ENCODE measurements around the gene NOL7.

The NOL7 gene

DNA sequence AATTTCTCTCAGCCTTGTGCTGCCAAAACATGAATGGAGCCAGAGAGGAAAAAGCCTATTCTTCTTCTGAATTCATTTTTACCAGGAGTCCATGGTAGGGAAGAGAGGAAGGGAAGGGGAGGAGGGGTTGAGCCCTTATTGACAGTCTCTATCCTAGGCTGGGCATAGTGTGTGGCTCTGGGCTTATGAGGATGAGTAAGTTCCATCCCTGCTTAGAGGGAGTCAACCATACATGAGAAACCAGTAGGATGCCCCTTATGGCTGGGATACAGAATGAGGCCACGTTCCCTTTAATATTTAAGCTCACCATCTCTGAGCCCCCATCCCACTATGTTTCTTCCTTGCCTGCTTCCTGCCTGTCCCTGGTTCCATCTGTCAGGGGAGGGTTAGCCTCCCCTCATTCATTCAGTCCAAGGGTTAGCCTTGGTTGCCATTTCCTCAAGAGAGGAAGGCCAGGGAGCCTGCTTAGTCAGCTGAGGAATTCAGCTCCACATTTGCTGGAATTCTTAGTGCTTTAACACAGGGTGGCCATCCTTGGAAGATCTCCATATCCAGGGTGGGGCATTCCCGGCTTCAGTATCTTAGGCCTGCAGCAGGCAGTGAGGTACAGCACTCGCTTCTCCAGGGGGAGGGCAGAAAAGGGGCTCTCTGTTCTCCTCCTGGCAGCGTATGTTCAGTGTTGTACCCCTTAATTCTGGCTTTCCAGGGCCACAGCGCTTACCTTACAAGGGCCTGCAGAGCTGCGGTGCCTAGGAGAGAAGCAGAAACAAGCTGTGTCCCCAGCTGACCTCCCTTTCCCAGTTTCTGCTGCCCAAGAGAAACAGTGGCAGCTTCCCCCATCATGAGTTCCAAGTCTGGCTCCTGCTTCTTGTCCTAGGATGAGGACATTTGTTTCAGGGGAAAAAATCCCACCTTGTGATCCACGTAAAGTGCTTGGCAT, 28.3 kb upstream of the NOL7 start:
- TF ChIP-seq ZNF274 (IDR thresholded peaks at IDR 0.05; ENCODE audit: low read depth, low read length) (no peak), YY1 (IDR thresholded peaks at IDR 0.05; ENCODE audit: insufficient read depth, insufficient read length) (no peak), SUZ12 (IDR thresholded peaks at IDR 0.05; ENCODE audit: extremely low read depth, insufficient read depth, insufficient read length) (no peak)
- H3K27me3 ChIP-seq (ENCODE audit: insufficient read depth, insufficient read length): no peaks in the 10 kb centered on the region
- H3K9me3 ChIP-seq (ENCODE audit: insufficient read depth, low read length): no peaks in the 10 kb centered on the region
- peaks cover 37% of the 10 kb centered on the region for H3K36me3 ChIP-seq (ENCODE audit: insufficient read depth, insufficient read length, low read length)
- no peaks in the 10 kb centered on the region for H3K4me1 ChIP-seq (ENCODE audit: insufficient read depth, insufficient read length)
- DNase-seq (ENCODE audit: low read depth, low spot score): no peak
- no peak overlapping the region for H3K9ac ChIP-seq (ENCODE audit: insufficient read length, low read depth)
- H3K4me3 ChIP-seq (ENCODE audit: insufficient read length, low read depth): no peak overlapping the region

DNA sequence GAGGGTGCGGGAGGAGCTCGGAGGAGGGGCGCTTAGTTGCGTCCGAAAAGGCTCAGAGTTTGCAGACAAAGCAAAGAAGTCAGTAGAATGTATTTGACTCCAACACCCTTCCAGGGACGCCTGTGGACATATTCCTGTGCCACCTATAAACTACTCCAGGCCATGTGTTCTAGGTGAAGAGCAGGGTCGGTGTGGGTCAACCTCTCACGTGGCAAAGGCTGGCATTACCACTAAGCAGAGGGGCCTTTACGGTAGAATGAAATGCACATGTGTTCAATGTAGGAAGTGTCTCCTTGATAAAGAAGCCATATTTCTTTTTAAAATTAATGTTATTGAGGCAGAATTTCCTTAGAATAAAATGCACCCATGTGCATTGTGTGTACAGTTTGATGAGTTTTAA, 25.3 kb upstream of the NOL7 start:
- H3K36me3 ChIP-seq (ENCODE audit: insufficient read depth, insufficient read length, low read length): peaks cover 48% of the 10 kb centered on the region
- DNase-seq (ENCODE audit: low read depth, low spot score): no peak
- no peaks in the 10 kb centered on the region for H3K27me3 ChIP-seq (ENCODE audit: insufficient read depth, insufficient read length)

DNA sequence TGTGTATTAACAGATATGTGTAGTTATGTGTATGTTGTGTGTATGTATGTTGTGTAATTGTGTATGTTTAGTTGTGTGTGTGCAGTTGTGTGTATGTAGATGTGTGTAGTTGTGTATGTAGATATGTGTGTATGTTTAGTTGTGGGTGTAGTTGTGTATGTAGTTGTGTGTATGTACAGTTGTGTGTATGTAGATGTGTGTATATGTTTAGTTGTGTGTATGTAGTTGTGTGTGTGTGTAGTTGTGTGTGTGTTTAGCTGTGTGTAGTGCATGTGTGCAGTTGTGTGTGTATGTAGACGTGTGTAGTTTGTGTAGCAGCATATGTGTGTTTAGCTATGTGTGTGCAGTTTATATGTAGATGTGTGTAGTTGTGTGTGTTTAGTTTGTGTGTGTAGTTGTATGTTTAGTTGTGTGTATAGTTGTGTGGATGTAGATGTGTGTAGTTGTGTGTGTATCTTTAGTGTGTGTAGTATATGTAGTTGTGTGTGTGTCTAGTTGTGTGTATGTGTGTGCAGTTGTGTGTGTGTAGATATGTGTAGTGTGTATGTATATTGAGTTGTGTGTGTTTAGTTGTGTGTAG, 24.5 kb upstream of the NOL7 start:
- DNase-seq (ENCODE audit: low read depth, low spot score): no peak
- Histone ChIP-seq H3K4me1 (ENCODE audit: insufficient read depth, insufficient read length) (no peaks in the 10 kb centered on the region), H3K36me3 (ENCODE audit: insufficient read depth, insufficient read length, low read length) (peaks cover 50% of the 10 kb centered on the region), H3K4me3 (ENCODE audit: insufficient read length, low read depth) (no peak overlapping the region), H3K9ac (ENCODE audit: insufficient read length, low read depth) (no peak overlapping the region), H3K27me3 (ENCODE audit: insufficient read depth, insufficient read length) (no peaks in the 10 kb centered on the region), H3K9me3 (ENCODE audit: insufficient read depth, low read length) (no peaks in the 10 kb centered on the region)
- TF ChIP-seq ZNF274 (IDR thresholded peaks at IDR 0.05; ENCODE audit: low read depth, low read length) (no peak), YY1 (IDR thresholded peaks at IDR 0.05; ENCODE audit: insufficient read depth, insufficient read length) (no peak), SUZ12 (IDR thresholded peaks at IDR 0.05; ENCODE audit: extremely low read depth, insufficient read depth, insufficient read length) (no peak)

More for the DNA sequence above, 25.3 kb upstream of the NOL7 start:
- TF ChIP-seq YY1 (IDR thresholded peaks at IDR 0.05; ENCODE audit: insufficient read depth, insufficient read length) (no peak), SUZ12 (IDR thresholded peaks at IDR 0.05; ENCODE audit: extremely low read depth, insufficient read depth, insufficient read length) (no peak)
- no peak overlapping the region for H3K4me3 ChIP-seq (ENCODE audit: insufficient read length, low read depth)
- no peaks in the 10 kb centered on the region for H3K9me3 ChIP-seq (ENCODE audit: insufficient read depth, low read length)
- H3K4me1 ChIP-seq (ENCODE audit: insufficient read depth, insufficient read length): no peaks in the 10 kb centered on the region
- no peak overlapping the region for H3K9ac ChIP-seq (ENCODE audit: insufficient read length, low read depth)

DNA sequence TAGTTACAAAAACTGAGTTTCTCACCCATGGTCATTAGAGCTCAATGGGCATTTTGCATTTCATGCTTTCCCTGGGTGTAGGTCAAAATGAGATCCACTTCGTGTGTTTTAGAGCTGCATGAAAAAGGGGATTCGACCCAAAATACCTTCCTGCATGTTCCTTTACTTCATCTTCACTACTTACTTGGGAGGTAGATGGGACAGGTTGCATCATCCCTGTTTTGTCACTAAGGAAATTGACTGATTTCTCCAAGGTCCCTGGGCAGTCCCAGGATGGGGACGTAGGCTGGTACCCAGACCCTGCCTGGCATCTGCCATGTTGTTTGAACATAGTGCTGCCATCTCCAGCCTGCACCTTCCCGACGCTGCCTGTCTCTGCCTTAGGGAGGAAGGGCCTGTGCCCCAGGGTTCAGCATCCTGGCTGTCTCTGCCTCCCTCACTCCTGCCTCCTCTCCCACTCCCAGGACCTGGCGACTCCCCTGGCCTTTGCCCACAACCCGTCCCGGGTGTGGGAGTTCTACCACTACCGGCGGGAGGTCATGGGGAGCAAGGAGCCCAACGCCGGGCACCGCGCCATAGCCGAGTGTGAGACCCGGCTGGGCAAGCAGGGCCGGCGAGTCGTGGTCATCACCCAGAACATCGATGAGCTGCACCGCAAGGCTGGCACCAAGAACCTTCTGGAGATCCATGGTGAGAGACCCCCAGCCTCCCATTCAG, 23.8 kb upstream of the NOL7 start:
- H3K4me3 ChIP-seq (ENCODE audit: insufficient read length, low read depth): no peak overlapping the region
- no peak for DNase-seq (ENCODE audit: low read depth, low spot score)
- no peaks in the 10 kb centered on the region for H3K9me3 ChIP-seq (ENCODE audit: insufficient read depth, low read length)
- H3K36me3 ChIP-seq (ENCODE audit: insufficient read depth, insufficient read length, low read length): peaks cover 54% of the 10 kb centered on the region
- H3K4me1 ChIP-seq (ENCODE audit: insufficient read depth, insufficient read length): no peaks in the 10 kb centered on the region
- H3K9ac ChIP-seq (ENCODE audit: insufficient read length, low read depth): no peak overlapping the region
- TF ChIP-seq ZNF274 (IDR thresholded peaks at IDR 0.05; ENCODE audit: low read depth, low read length): no peak
- no peak for TF ChIP-seq SUZ12 (IDR thresholded peaks at IDR 0.05; ENCODE audit: extremely low read depth, insufficient read depth, insufficient read length)
- TF ChIP-seq YY1 (IDR thresholded peaks at IDR 0.05; ENCODE audit: insufficient read depth, insufficient read length): no peak
- H3K27me3 ChIP-seq (ENCODE audit: insufficient read depth, insufficient read length): no peaks in the 10 kb centered on the region

DNA sequence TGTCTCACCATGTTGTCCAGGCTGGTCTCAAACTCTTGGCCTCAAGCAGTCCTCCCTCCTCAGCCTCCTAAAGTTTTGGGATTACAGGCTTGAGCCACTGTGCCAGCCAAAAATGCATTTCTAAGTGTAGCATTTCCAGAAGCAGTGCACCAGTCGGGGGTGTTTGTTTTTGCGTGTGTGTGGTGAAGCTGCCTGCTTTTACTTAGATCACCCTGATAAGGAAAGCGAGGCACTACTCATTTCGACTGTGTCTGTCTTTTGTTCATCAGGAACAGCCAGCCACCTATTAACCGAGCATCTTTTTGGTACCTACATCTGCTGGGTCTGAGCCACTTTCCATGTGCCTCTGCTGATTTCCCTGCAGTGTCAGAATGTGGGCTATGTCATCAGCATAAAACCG, 22.0 kb upstream of the NOL7 start:
- H3K9ac ChIP-seq (ENCODE audit: insufficient read length, low read depth): no peak overlapping the region
- H3K4me3 ChIP-seq (ENCODE audit: insufficient read length, low read depth): no peak overlapping the region
- H3K4me1 ChIP-seq (ENCODE audit: insufficient read depth, insufficient read length): no peaks in the 10 kb centered on the region
- no peak for TF ChIP-seq SUZ12 (IDR thresholded peaks at IDR 0.05; ENCODE audit: extremely low read depth, insufficient read depth, insufficient read length)
- no peak for TF ChIP-seq YY1 (IDR thresholded peaks at IDR 0.05; ENCODE audit: insufficient read depth, insufficient read length)
- TF ChIP-seq ZNF274 (IDR thresholded peaks at IDR 0.05; ENCODE audit: low read depth, low read length): no peak
- no peaks in the 10 kb centered on the region for H3K27me3 ChIP-seq (ENCODE audit: insufficient read depth, insufficient read length)
- H3K36me3 ChIP-seq (ENCODE audit: insufficient read depth, insufficient read length, low read length): peaks cover 47% of the 10 kb centered on the region
- no peaks in the 10 kb centered on the region for H3K9me3 ChIP-seq (ENCODE audit: insufficient read depth, low read length)
- no peak for DNase-seq (ENCODE audit: low read depth, low spot score)

DNA sequence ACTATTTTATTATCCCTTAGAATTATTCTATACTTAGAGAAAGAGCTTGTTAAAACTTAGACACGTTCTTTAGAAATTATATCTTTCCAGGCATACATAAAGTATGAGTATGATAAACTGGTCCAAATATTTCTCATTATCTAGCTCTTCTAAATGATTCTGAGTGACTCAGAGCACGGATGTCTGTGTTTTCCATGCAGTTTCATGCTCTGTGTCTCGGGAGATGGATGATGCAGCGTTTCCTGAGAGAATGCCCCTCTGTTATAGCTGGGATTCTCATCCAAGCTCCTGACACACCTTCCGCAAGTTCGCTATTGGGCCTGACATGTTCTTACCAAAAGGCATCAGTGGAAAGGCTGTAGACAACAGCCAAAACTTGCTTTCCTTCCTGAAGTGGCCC, 21.4 kb upstream of the NOL7 start:
- Histone ChIP-seq H3K27me3 (ENCODE audit: insufficient read depth, insufficient read length) (no peaks in the 10 kb centered on the region), H3K9ac (ENCODE audit: insufficient read length, low read depth) (no peak overlapping the region), H3K4me1 (ENCODE audit: insufficient read depth, insufficient read length) (no peaks in the 10 kb centered on the region), H3K9me3 (ENCODE audit: insufficient read depth, low read length) (no peaks in the 10 kb centered on the region), H3K36me3 (ENCODE audit: insufficient read depth, insufficient read length, low read length) (peaks cover 53% of the 10 kb centered on the region), H3K4me3 (ENCODE audit: insufficient read length, low read depth) (no peak overlapping the region)
- no peak for DNase-seq (ENCODE audit: low read depth, low spot score)
- TF ChIP-seq YY1 (IDR thresholded peaks at IDR 0.05; ENCODE audit: insufficient read depth, insufficient read length) (no peak), ZNF274 (IDR thresholded peaks at IDR 0.05; ENCODE audit: low read depth, low read length) (no peak), SUZ12 (IDR thresholded peaks at IDR 0.05; ENCODE audit: extremely low read depth, insufficient read depth, insufficient read length) (no peak)

DNA sequence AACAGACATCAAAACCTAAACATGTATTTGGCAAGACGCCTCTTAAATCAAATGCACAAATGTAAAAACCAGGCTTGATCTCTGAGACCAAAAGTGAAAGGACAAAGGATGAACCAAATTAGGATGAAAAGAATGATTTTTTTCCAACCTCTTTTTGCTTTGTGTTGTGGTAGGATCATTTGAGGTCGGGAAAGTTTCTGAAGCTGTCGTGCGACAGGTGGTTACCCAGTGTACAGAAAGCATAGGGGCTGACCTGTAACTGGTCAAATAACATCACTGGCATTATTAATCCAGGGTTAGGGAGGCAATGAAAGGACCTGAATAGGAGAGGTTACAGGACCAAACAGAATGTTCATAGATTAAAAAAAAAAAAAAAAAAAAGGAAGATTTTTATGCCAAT, 18.1 kb upstream of the NOL7 start:
- H3K27me3 ChIP-seq (ENCODE audit: insufficient read depth, insufficient read length): no peaks in the 10 kb centered on the region
- H3K9ac ChIP-seq (ENCODE audit: insufficient read length, low read depth): no peak overlapping the region
- H3K4me1 ChIP-seq (ENCODE audit: insufficient read depth, insufficient read length): no peaks in the 10 kb centered on the region
- H3K9me3 ChIP-seq (ENCODE audit: insufficient read depth, low read length): no peaks in the 10 kb centered on the region
- no peak for TF ChIP-seq ZNF274 (IDR thresholded peaks at IDR 0.05; ENCODE audit: low read depth, low read length)
- no peak for TF ChIP-seq YY1 (IDR thresholded peaks at IDR 0.05; ENCODE audit: insufficient read depth, insufficient read length)
- TF ChIP-seq SUZ12 (IDR thresholded peaks at IDR 0.05; ENCODE audit: extremely low read depth, insufficient read depth, insufficient read length): no peak
- no peak for DNase-seq (ENCODE audit: low read depth, low spot score)
- H3K4me3 ChIP-seq (ENCODE audit: insufficient read length, low read depth): no peak overlapping the region
- peaks cover 66% of the 10 kb centered on the region for H3K36me3 ChIP-seq (ENCODE audit: insufficient read depth, insufficient read length, low read length)

Measured in NT2/D1 (cell line).